ENCODE measurements around the gene EPHA2.

GRCh38 chr1:16184557-16185303 is 28.9 kb upstream of the EPHA2 start:
- TF ChIP-seq CTCF (IDR thresholded peaks at IDR 0.05), result no peak
- no peak for TF ChIP-seq POLR2A (IDR thresholded peaks at IDR 0.05)

Data from testis (tissue), 2 donors.